Heart right ventricle (tissue), 16 donors: ENCODE data around the gene KCNQ1. TPM values are rescaled to one million over a fixed set of nuclear protein-coding genes. Genes with fewer than 3 reads are reported as not detected.

Experiments used
- ATAC-seq, 8 donors: fragments of 200-7000 bp; cut with Tn5 transposase; one replicate each; pipeline ENCODE4 v1.9.1; 2020; ENCODE audit warnings: mild to moderate bottlenecking in 8 of 8, moderate library complexity in 8 of 8, moderate number of reproducible peaks in 1 of 8
- DNase-seq, 2 donors: peaks; one replicate each; pipeline ENCODE4 v3.0.0-alpha.2; 2020
- H3K27ac ChIP-seq, 10 donors: fragments of 200-600 bp; sonication (generic) in 2 of 10; one replicate each; pipeline versions ENCODE4 v1.5.0 to v1.8.0; 2020 to 2022; ENCODE audit warnings: mild to moderate bottlenecking in 3 of 10
- H3K27me3 ChIP-seq, 7 donors: fragments of 200-600 bp; one replicate each; pipeline ENCODE4 v1.8.0; 2021 to 2022; ENCODE audit warnings: mild to moderate bottlenecking in 2 of 7
- H3K36me3 ChIP-seq, 9 donors: fragments of 200-600 bp; sonication (generic) in 1 of 9; one replicate each; pipeline versions ENCODE4 v1.5.0 to v1.8.0; 2020 to 2022; ENCODE audit warnings: mild to moderate bottlenecking in 2 of 9
- H3K4me1 ChIP-seq, 9 donors: fragments of 200-600 bp; sonication (generic) in 1 of 9; one replicate each; pipeline versions ENCODE4 v1.5.0 to v1.8.0; 2020 to 2022; ENCODE audit warnings: mild to moderate bottlenecking in 4 of 9
- H3K4me3 ChIP-seq, 10 donors: fragments of 200-600 bp; sonication (generic) in 2 of 10; one replicate each; pipeline versions ENCODE4 v1.5.0 to v1.8.0; 2020 to 2022; ENCODE audit warnings: mild to moderate bottlenecking in 7 of 10, moderate library complexity in 2 of 10
- H3K9me3 ChIP-seq, 11 donors: fragments of 200-600 bp in 10 of 11; sonication (generic) in 2 of 11; one replicate each; pipeline versions ENCODE4 v1.5.0 to v1.8.0; 2013 to 2022; ENCODE audit warnings: mild to moderate bottlenecking in 2 of 11, control low read depth in 1 of 11, moderate library complexity in 1 of 11
- CTCF ChIP-seq, 9 donors: fragments of 200-600 bp; sonication (generic) in 2 of 9; IDR thresholded peaks; one replicate each; pipeline versions ENCODE4 v1.5.0 to v1.8.0; 2021 to 2022; ENCODE audit warnings: antibody characterized with exemption in 9 of 9, mild to moderate bottlenecking in 5 of 9, moderate library complexity in 1 of 9
- WGBS, 2 donors: extraction: QIAGEN DNeasy Blood & Tissue Kit; methylation state at CpG; one replicate each; pipeline ENCODE4 v1.1.7; 2013; ENCODE audit warnings: inconsistent platforms in 1 of 2; 5-methylcytosine and 5-hydroxymethylcytosine counted together
- intact Hi-C, 10 donors: fragments of 100-400 bp; cut with DNase I; formaldehyde crosslinking; loops; one replicate each; pipeline versions ENCODE4 v1.11.1 to v1.14.2; 2022
- polyA plus RNA-seq, 2 donors: library from polyadenylated mRNA; stranded (reverse); fragments of 200-250 nt; gene quantifications; one replicate each; pipeline ENCODE4 v1.2.3, GENCODE V29; 2013
- total RNA-seq, 10 donors: library from RNA; stranded (reverse); fragmentation: NEBNext Ultra II Directional in 3 of 10; extraction: Animal tissue kit (Norgen Biotek cat#: 25700) in 3 of 10; gene quantifications; one replicate each; pipeline versions ENCODE4 v1.2.1 to v1.2.4, GENCODE V29; 2021 to 2023
- donor health status: Arrhythmogenic right ventricular cardiomyopathy.
- donor health status: ischemic (EF 13 %, LVEDD 7.1; RV severe dilation, severe dysfunction).
- donor health status: healthy with polysubstance abuse.
- donor health status: DM: no; HTN: yes; CAD: no.
- donor health status: DM: no; HTN: no; CAD: no.
- donor health status: ischemic (EF 25% LVEDD 6.9; RV normal size, moderate dysfunction).
- donor health status: ischemic (EF 25% LVEDD 5.7; RV mildly dilated, moderate dysfunction).
- donor health status: healthy.
- donor health status: DM: yes; HTN: yes; CAD: no.
- donor health status: Ischemic cardiomyopathy.
- donor health status: ischemic (EF 35%, LVEDD 5.7; RV mildly dilated, moderate dysfunction).
- donor health status: nonischemic (EF 11% LVEDD 7.7; RV severe dilation, severe dysfunction).
- donor health status: DM: yes; HTN: yes; CAD: no.
- donor health status: PGD.
- donor health status: ischemic (EF 29% LVEDD 5.4; RV normal size, mild dysfunction).
- donor health status: nonischemic (EF 23%, LVEDD 6.1; RV moderate dilation, normal function).

The KCNQ1 gene
- total and polyA plus RNA-seq, 12 donors: 19.9 to 48.2 (median 33.7) TPM

DNA sequence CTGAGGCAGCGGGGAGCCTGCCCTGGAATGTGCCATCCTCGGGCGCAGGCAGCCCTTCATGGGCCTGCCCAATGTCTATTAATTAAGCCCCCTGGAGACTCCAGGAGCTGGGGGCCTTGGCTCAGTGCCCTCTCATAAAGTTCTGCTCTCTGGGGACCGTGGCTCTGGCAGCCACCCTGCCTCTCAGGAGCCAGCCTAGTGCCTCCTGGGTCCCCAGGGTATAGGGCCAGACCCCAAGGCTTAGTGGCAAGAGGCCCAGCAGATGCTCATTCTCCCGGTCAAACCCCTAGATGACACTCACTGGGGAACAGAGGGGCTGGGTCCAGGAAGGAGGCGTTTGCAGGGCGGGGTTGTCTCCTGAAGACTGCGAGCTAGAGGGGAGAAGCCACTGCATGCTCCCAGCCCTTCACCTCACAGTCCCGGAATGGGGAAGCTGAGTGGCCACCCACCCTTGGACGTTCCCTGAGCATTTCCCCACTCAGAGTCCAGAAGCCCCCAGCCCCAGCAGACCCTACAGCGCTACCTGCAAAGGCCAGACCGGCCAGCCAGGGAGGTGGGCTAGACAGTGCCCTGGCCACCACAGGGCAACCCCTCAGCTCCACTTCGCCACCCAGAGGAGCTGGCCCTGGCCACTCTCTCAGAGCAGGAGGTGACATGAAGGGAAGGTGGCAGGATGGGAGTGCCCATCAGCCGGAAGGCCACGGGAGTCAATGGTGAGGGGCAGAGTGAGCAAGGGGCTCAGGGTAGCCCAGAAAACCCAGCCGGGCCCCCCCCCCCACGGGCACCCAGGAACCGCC is 357.8 kb downstream of the KCNQ1 start:
- Histone ChIP-seq H3K4me1 (peaks cover 7 to 51% (median 33%) of the 10 kb centered on the region in 9 donors), H3K9me3 (no peaks in the 10 kb centered on the region), H3K27me3 (no peaks in the 10 kb centered on the region), H3K4me3 (no peak overlapping the region), H3K36me3 (no peaks in the 10 kb centered on the region), H3K27ac (no peak overlapping the region)
- WGBS, 2 donors: 86 to 88% methylated on average over 18 of the region's 18 CpGs
- no peak for TF ChIP-seq CTCF (IDR thresholded peaks at IDR 0.05)
- DNase-seq: peak in 1 of 2 donors; percentile 5
- ATAC-seq: no peak
- intact Hi-C loops: no loop called here

DNA sequence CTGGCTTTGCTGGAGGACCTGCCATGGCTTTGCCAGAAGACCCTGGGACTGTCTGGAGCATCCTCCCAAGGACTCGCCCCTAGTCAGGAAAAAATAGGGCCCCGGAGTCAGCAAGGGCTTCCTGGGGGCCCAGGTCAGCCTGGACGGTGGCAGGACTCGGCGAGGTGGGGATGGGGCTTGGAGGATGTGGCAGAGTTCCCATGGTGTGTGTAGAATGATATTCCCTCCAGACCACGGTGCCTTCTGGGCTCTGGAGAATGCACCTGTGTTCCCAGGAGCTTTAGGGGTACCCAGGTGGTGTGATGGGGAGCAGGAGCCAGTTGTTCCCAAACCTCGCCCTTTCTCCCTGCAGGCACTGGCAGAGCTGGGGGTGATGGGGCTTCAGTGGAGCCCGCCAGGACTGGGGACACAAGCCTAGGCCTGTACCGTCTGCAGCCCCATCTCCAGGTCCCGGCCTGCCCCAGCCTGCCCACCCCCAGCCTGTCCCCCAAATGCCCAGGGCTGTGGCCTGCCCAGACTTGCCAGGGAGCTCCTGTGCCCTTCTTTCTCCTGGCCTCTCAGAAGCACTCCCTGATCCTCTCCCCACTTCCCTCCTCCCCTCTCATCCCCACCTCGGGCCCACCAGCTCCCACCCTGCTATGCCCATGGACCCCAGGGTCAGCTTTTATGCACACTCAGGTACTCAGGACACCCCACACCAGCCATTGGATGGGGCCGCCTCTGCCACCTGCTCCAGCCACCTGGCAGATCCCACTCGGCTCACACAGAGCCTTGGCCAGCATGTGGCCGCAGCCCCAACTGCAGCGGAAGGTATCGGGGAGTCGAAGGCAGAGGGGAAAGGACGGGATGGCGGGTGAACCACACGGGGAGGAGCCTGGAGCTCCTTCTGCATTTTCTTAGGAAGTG is 358.6 kb downstream of the KCNQ1 start:
- Histone ChIP-seq H3K27me3 (no peaks in the 10 kb centered on the region), H3K4me1 (peaks cover 7 to 57% (median 40%) of the 10 kb centered on the region in 9 donors), H3K9me3 (no peaks in the 10 kb centered on the region), H3K36me3 (no peaks in the 10 kb centered on the region), H3K27ac (no peak overlapping the region), H3K4me3 (no peak overlapping the region)
- intact Hi-C loops: no loop called here
- ATAC-seq (no peak), DNase-seq (peak in 1 of 2 donors; percentile 3)
- WGBS, 2 donors: 96% methylated on average over 20 of the region's 20 CpGs
- no peak for TF ChIP-seq CTCF (IDR thresholded peaks at IDR 0.05)

DNA sequence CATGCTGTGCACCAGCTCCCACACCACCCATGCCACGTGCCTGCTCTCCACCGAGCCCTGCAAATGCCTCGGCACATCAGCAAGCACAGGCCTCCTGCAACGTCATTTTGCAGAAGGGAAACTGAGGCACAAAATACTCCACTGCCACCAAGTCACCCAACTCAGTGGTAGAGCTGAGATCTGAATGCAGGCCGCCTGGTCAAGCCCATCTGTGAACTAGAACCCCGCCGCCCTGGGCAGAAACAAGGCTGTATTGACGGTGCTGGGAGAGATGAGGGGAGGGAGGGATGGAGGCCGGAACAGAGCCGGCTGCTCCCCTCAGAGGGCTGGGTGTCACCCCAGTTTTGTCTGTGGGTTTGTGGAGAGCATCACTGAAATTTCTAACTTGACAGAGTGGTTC is 359.4 kb downstream of the KCNQ1 start:
- no peak overlapping the region for H3K4me3 ChIP-seq
- DNase-seq: peak in 1 of 2 donors; percentile 2
- intact Hi-C loops: no loop called here
- H3K4me1 ChIP-seq: peaks cover 7 to 57% (median 41%) of the 10 kb centered on the region in 9 donors
- 90 to 95% methylated on average over 10 of the region's 10 CpGs for WGBS, 2 donors
- ATAC-seq: no peak
- TF ChIP-seq CTCF (IDR thresholded peaks at IDR 0.05): no peak
- no peaks in the 10 kb centered on the region for H3K9me3 ChIP-seq
- peak overlapping the region in 4 of 10 donors; percentile 39 to 75 (median 64) for H3K27ac ChIP-seq
- H3K36me3 ChIP-seq: no peaks in the 10 kb centered on the region
- no peaks in the 10 kb centered on the region for H3K27me3 ChIP-seq

GRCh38 chr11:2804701-2805387 is 360.0 kb downstream of the KCNQ1 start:
- intact Hi-C loops: no loop called here
- Histone ChIP-seq H3K27me3 (no peaks in the 10 kb centered on the region), H3K4me3 (no peak overlapping the region), H3K4me1 (peaks cover 7 to 57% (median 41%) of the 10 kb centered on the region in 9 donors), H3K27ac (peak overlapping the region in 8 of 10 donors; percentile 17 to 75 (median 55)), H3K9me3 (no peaks in the 10 kb centered on the region), H3K36me3 (no peaks in the 10 kb centered on the region)
- TF ChIP-seq CTCF (IDR thresholded peaks at IDR 0.05): no peak
- WGBS, 2 donors: 66 to 69% methylated on average over 19 of the region's 19 CpGs
- peak in 7 of 8 donors; percentile 24 to 61 (median 43) for ATAC-seq
- DNase-seq: peak in 1 of 2 donors; percentile 48
